BJ (cell line): ENCODE results near the gene GP1BB. TPM values are rescaled to one million over a fixed set of nuclear protein-coding genes. Genes with fewer than 3 reads are reported as not detected.

ENCODE experiments used
- CTCF ChIA-PET: fragments of 350-600 bp; formaldehyde crosslinking; extraction: SDS; loops from one replicate; lab custom pipeline; 2021; ENCODE audit warnings: antibody characterized with exemption, inconsistent platforms; lab: Yijun Ruan, JAX
- POLR2A ChIA-PET: fragments of 300-600 bp; sonication (Branson Sonifier 250); formaldehyde crosslinking; extraction: SDS; loops from one replicate; lab custom pipeline; 2021; ENCODE audit warnings: antibody characterized with exemption; lab: Charles Lee
- DNase-seq: peaks from one replicate; pipeline ENCODE4 v3.0.0-alpha.2; 2011; ENCODE audit warnings: low read depth
- H3K27me3 ChIP-seq: 2 replicates; pipeline ENCODE4 v1.6.0; 2011; ENCODE audit warnings: low read length; ENCODE audit not compliant: control insufficient read depth, insufficient read depth
- H3K36me3 ChIP-seq: 2 replicates; pipeline ENCODE4 v1.5.1; 2011; ENCODE audit warnings: low read length; ENCODE audit not compliant: control insufficient read depth, insufficient read depth
- H3K4me3 ChIP-seq: 2 replicates; pipeline ENCODE4 v1.5.1; 2011; ENCODE audit warnings: low read depth, mild to moderate bottlenecking, control low read depth, low read length
- polyA plus RNA-seq: library from polyadenylated mRNA; depleted of rRNA; stranded (reverse); fragments of >200 nt; gene quantifications from 2 replicates; pipeline ENCODE4 v1.2.3, GENCODE V29; 2011
- TF ChIP-seq, protein P1 (sequence below): IDR thresholded peaks from 2 replicates; pipeline ENCODE4 v1.5.1; 2011; ENCODE audit warnings: low read depth, mild to moderate bottlenecking, control low read depth, inconsistent platforms, low read length, moderate library complexity; ENCODE audit not compliant: insufficient read depth

The GP1BB gene
- polyA plus RNA-seq, 1 experiment = 4.2 TPM

DNA sequence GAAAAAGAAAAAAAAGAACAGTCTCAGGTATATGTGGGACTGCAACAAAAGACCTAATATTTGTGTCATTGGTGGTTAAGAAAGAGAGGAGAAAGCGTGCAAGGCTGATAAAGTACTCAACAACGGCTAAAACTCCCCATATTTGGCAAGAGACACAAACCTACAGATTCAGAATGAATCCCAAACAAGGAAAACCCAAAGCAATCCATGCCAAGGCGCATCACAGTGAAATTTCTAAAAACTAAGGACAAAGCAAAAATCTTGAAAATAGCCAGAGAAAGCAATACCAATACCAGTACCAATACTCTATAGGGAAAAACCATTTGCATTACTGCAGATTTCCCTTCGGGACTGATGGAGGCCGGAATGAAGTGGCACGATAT is 41.5 kb upstream of the GP1BB start:
- H3K36me3 ChIP-seq = no peaks in the 10 kb centered on the region
- peaks cover 1% of the 10 kb centered on the region; the same call in 1 of the 2 replicates for H3K27me3 ChIP-seq
- no peak for DNase-seq
- H3K4me3 ChIP-seq = no peak overlapping the region
- ChIA-PET POLR2A (no interaction called here), CTCF (no interaction called here)
- TF ChIP-seq, protein P1, sequence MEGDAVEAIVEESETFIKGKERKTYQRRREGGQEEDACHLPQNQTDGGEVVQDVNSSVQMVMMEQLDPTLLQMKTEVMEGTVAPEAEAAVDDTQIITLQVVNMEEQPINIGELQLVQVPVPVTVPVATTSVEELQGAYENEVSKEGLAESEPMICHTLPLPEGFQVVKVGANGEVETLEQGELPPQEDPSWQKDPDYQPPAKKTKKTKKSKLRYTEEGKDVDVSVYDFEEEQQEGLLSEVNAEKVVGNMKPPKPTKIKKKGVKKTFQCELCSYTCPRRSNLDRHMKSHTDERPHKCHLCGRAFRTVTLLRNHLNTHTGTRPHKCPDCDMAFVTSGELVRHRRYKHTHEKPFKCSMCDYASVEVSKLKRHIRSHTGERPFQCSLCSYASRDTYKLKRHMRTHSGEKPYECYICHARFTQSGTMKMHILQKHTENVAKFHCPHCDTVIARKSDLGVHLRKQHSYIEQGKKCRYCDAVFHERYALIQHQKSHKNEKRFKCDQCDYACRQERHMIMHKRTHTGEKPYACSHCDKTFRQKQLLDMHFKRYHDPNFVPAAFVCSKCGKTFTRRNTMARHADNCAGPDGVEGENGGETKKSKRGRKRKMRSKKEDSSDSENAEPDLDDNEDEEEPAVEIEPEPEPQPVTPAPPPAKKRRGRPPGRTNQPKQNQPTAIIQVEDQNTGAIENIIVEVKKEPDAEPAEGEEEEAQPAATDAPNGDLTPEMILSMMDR = no peak

DNA sequence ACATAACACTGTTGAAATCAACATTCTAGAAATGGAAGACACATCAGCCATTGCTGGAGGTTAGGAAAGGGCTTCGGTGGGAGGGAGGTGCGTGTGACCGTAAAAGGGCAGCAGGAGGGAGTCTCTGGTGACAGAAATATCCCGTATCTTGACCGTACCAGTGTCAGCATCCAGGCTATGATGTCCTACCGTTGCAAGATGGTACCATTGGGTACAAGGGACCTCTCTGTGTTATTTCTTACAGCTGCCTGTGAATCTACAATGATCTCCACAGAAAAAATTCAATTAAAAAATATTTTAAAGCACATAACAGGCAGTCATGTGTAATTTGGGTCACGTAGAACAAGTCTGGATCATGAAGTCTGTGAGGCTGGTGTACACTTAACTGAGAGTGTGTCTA is 36.4 kb upstream of the GP1BB start:
- no peak overlapping the region for H3K4me3 ChIP-seq
- DNase-seq = no peak
- no peaks in the 10 kb centered on the region for H3K36me3 ChIP-seq
- peaks cover 13% of the 10 kb centered on the region for H3K27me3 ChIP-seq
- ChIA-PET POLR2A (no interaction called here), CTCF (interaction anchor here (1.2 to 3.1 kb wide), 3 partner anchors 7 to 44 kb away, joined by 4 to 31 read pairs (median 5); no protein-coding TSS in a partner anchor)
- TF ChIP-seq, protein P1 = no peak

DNA sequence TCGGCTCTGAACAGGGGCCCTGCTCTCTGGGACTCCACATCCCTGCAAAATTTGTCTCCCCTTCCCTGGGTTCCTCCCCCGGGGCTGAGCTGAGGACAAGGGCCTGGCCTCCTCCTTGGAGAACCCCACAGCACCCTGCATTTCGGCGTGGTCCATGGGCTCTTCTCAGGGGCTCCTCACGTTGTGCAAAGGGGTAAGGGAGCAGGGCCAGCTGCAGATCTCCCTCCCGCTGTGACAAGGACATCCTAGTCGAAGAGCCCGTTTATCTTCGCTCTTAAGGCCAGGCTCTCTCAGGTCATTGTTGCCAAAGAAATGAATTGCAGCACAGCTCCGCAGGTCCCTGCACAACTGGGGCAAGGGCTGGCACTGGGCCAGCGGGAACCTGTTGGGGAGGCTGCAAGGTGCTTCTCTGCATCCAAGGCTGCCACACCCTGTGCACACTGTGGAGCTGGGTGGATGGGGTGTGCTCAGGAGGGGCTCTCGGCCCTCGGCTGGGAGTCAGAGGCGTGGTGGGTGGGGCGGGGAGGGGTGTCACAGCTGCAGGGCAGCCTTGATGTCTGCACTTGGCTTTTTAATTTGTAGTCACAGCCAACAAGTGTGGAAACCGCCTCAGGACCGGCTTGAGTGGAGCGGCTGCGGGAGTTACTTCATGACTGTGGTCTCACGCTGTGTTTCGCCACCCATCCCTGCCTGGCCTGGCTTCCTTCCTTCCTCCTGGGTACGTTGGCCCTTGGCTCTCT is 35.6 kb upstream of the GP1BB start:
- TF ChIP-seq, protein P1 = no peak
- H3K4me3 ChIP-seq = no peak overlapping the region
- peaks cover 13% of the 10 kb centered on the region for H3K27me3 ChIP-seq
- CTCF ChIA-PET = interaction anchor here (2.3 to 3.1 kb wide), 2 partner anchors 8 to 9 kb away, joined by 5 to 31 read pairs; no protein-coding TSS in a partner anchor
- DNase-seq = no peak
- H3K36me3 ChIP-seq = no peaks in the 10 kb centered on the region
- POLR2A ChIA-PET = no interaction called here

DNA sequence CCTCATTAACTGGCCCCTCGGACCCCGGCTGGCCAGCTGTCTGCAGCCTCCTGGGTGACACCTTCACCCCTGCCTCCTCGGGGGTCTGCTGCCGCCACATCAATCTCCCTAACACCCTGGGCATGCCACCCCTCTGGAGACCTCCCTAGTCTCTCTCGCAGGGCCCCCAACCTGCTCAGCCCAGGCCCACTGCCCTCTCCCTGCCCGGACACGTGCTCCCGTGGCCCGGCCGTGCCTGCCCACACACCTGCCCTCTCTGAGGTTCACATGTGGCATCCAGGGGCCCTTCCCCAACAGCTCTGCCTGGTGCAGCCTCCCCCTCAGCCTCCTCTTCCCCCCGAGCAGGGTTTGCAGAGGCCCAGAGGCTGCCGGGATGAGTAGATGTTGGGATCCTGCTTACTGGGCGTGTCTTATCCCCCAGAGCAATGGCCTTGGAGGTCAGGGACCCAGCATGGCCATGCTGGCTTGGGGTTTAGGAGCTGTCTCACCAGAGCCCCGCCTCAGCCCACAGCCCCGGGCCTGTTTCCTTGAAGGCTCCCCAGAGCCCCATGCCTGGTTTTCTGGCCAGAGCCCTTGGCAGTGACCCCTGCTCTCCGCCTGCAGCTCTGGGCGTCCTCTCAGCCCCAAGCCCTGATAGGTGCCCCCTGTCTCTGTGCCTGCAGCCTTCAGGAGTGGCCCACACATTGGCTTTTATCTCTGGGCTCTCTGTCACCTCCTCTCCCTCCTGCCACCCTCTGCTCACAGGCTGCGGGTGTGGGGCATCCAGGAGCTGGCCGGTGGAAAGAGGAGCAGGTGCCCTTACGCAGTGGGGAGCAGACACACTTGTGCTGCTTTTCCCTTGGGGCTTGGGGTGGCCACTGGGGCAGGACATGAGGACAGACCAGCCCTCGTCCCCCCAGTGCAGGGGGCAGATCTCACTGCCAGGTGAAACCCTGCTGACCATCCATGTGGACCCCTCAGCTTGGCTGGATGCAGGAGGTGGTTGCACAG is 34.7 kb upstream of the GP1BB start:
- Histone ChIP-seq H3K27me3 (peaks cover 13% of the 10 kb centered on the region), H3K36me3 (no peaks in the 10 kb centered on the region), H3K4me3 (no peak overlapping the region)
- POLR2A ChIA-PET = interaction anchor here (0.6 kb wide), 1 partner anchor 164 kb away, joined by 3 read pairs; no protein-coding TSS in a partner anchor
- no peak for DNase-seq
- CTCF ChIA-PET = interaction anchor here (1.1 to 3.1 kb wide), 3 partner anchors 9 to 28 kb away, joined by 3 to 31 read pairs (median 5); no protein-coding TSS in a partner anchor
- TF ChIP-seq, protein P1 = no peak
